IMR-90 (cell line): ENCODE measurements around the gene TRPC1.

Experiments
- CEBPB ChIP-seq: IDR thresholded peaks from 2 replicates; pipeline ENCODE4 v1.6.1; 2012; ENCODE audit warnings: low read depth, low read length, improper control_type of control experiment
- CHD1 ChIP-seq: IDR thresholded peaks from 2 replicates; pipeline ENCODE4 v1.6.1; 2012; ENCODE audit warnings: low read depth, low read length, improper control_type of control experiment
- ELK1 ChIP-seq: fragments of 150-350 bp; IDR thresholded peaks from 2 replicates; pipeline ENCODE4 v1.6.1; 2016; ENCODE audit warnings: low read depth, mild to moderate bottlenecking, low read length, moderate library complexity, borderline replicate concordance
- MAFK ChIP-seq: IDR thresholded peaks from 2 replicates; pipeline ENCODE4 v1.6.1; 2012; ENCODE audit warnings: low read depth, low read length, improper control_type of control experiment
- MAZ ChIP-seq: IDR thresholded peaks from 2 replicates; pipeline ENCODE4 v1.6.1; 2012; ENCODE audit warnings: low read depth, mild to moderate bottlenecking, low read length, improper control_type of control experiment, moderate library complexity, borderline replicate concordance
- MXI1 ChIP-seq: IDR thresholded peaks from 2 replicates; pipeline ENCODE4 v1.6.1; 2012; ENCODE audit warnings: low read depth, mild to moderate bottlenecking, low read length, moderate library complexity, borderline replicate concordance
- POLR2A ChIP-seq: IDR thresholded peaks from 2 replicates; pipeline ENCODE4 v1.6.1; 2012; ENCODE audit warnings: mild to moderate bottlenecking, low read depth, low read length
- RAD21 ChIP-seq: IDR thresholded peaks from 2 replicates; pipeline ENCODE4 v1.6.1; 2012; ENCODE audit warnings: low read length, improper control_type of control experiment
- RCOR1 ChIP-seq: IDR thresholded peaks from 2 replicates; pipeline ENCODE4 v1.6.1; 2012; ENCODE audit warnings: mild to moderate bottlenecking, low read length, improper control_type of control experiment; ENCODE audit not compliant: insufficient replicate concordance
- RFX5 ChIP-seq: IDR thresholded peaks from 2 replicates; pipeline ENCODE4 v1.8.0; 2012; ENCODE audit warnings: low read depth, mild to moderate bottlenecking, low read length, moderate library complexity
- SMC3 ChIP-seq: fragments of 150-350 bp; IDR thresholded peaks from 2 replicates; pipeline ENCODE4 v1.6.1; 2016; ENCODE audit warnings: low read depth, mild to moderate bottlenecking, antibody characterized with exemption, low read length, moderate library complexity
- TF ChIP-seq, protein P1 (sequence below): fragments of 150-350 bp; IDR thresholded peaks from 2 replicates; pipeline ENCODE4 v1.6.1; 2017; ENCODE audit warnings: mild to moderate bottlenecking, antibody characterized with exemption, low read length, low read depth
- TF ChIP-seq, protein P2 (sequence below): conservative IDR thresholded peaks from 2 replicates; pipeline ENCODE4 v1.5.1; 2012; ENCODE audit warnings: mild to moderate bottlenecking, low read depth, low read length, improper control_type of control experiment

GRCh38 chr3:142808103-142808917 lies 84.5 kb downstream of the TRPC1 start:
- TF ChIP-seq, protein P1, sequence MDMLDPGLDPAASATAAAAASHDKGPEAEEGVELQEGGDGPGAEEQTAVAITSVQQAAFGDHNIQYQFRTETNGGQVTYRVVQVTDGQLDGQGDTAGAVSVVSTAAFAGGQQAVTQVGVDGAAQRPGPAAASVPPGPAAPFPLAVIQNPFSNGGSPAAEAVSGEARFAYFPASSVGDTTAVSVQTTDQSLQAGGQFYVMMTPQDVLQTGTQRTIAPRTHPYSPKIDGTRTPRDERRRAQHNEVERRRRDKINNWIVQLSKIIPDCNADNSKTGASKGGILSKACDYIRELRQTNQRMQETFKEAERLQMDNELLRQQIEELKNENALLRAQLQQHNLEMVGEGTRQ = 0 out of 2 replicates have a peak, but pooled peaks have one; percentile 5
- TF ChIP-seq, protein P2, sequence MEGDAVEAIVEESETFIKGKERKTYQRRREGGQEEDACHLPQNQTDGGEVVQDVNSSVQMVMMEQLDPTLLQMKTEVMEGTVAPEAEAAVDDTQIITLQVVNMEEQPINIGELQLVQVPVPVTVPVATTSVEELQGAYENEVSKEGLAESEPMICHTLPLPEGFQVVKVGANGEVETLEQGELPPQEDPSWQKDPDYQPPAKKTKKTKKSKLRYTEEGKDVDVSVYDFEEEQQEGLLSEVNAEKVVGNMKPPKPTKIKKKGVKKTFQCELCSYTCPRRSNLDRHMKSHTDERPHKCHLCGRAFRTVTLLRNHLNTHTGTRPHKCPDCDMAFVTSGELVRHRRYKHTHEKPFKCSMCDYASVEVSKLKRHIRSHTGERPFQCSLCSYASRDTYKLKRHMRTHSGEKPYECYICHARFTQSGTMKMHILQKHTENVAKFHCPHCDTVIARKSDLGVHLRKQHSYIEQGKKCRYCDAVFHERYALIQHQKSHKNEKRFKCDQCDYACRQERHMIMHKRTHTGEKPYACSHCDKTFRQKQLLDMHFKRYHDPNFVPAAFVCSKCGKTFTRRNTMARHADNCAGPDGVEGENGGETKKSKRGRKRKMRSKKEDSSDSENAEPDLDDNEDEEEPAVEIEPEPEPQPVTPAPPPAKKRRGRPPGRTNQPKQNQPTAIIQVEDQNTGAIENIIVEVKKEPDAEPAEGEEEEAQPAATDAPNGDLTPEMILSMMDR = no peak
- no peak for TF ChIP-seq ELK1
- no peak for TF ChIP-seq MAFK
- no peak for TF ChIP-seq POLR2A
- TF ChIP-seq SMC3 = no peak
- peak; percentile 54; the same call in 1 of the 2 replicates for TF ChIP-seq CEBPB
- no peak for TF ChIP-seq RAD21
- TF ChIP-seq CHD1 = no peak
- no peak for TF ChIP-seq MXI1
- no peak for TF ChIP-seq RFX5
- TF ChIP-seq RCOR1 = no peak
- no peak for TF ChIP-seq MAZ
